Neutrophil (primary cell): ENCODE results near the gene CEP250.

Source experiments
- H3K27ac ChIP-seq: fragments of 200-600 bp; sonication (generic); 2 replicates; pipeline ENCODE4 v1.5.1; 2016; ENCODE audit warnings: mild to moderate bottlenecking, moderate library complexity
- H3K27me3 ChIP-seq: fragments of 200-600 bp; sonication (generic); 2 replicates; pipeline ENCODE4 v1.6.0; 2016; ENCODE audit warnings: mild to moderate bottlenecking
- H3K36me3 ChIP-seq: fragments of 200-600 bp; sonication (generic); 2 replicates; pipeline ENCODE4 v1.5.1; 2017
- H3K4me1 ChIP-seq, 2 experiments: fragments of 200-600 bp in 1 of 2; sonication (generic) in 1 of 2; 1 replicate in 1 of 2; 2 replicates in 1 of 2; pipeline versions ENCODE4 v1.5.1 to v1.6.1; 2013 to 2016; ENCODE audit warnings: low read depth in 1 of 2, low read length in 1 of 2, mild to moderate bottlenecking in 1 of 2, moderate library complexity in 1 of 2; ENCODE audit not compliant: control insufficient read depth in 1 of 2, insufficient read depth in 1 of 2
- H3K4me3 ChIP-seq, 2 experiments: fragments of 200-600 bp in 1 of 2; sonication (generic) in 1 of 2; 1 replicate in 1 of 2; 2 replicates in 1 of 2; pipeline ENCODE4 v1.5.1; 2013 to 2016; ENCODE audit warnings: low read depth in 1 of 2, low read length in 1 of 2, mild to moderate bottlenecking in 1 of 2, moderate library complexity in 1 of 2
- H3K9me3 ChIP-seq: fragments of 200-600 bp; sonication (generic); 2 replicates; pipeline ENCODE4 v1.5.1; 2016
- CTCF ChIP-seq: fragments of 200-600 bp; sonication (generic); IDR thresholded peaks from 2 replicates; pipeline ENCODE4 v1.5.1; 2016; ENCODE audit warnings: antibody characterized with exemption

The CEP250 gene

GRCh38 chr20:35504751-35505150 lies 49.4 kb downstream of the CEP250 start:
- no peak overlapping the region for H3K4me3 ChIP-seq
- no peak overlapping the region for H3K27ac ChIP-seq
- no peaks in the 10 kb centered on the region for H3K4me1 ChIP-seq
- no peak for TF ChIP-seq CTCF
- peaks cover 99% of the 10 kb centered on the region for H3K36me3 ChIP-seq
- H3K9me3 ChIP-seq = no peaks in the 10 kb centered on the region
- no peaks in the 10 kb centered on the region for H3K27me3 ChIP-seq

GRCh38 chr20:35506179-35506578 lies 50.8 kb downstream of the CEP250 start:
- no peaks in the 10 kb centered on the region for H3K9me3 ChIP-seq
- H3K4me3 ChIP-seq = no peak overlapping the region
- no peak for TF ChIP-seq CTCF
- peaks cover 99% of the 10 kb centered on the region for H3K36me3 ChIP-seq
- H3K27me3 ChIP-seq = no peaks in the 10 kb centered on the region
- H3K4me1 ChIP-seq = no peaks in the 10 kb centered on the region
- H3K27ac ChIP-seq = no peak overlapping the region

GRCh38 chr20:35506872-35507638 lies 51.7 kb downstream of the CEP250 start:
- Histone ChIP-seq H3K4me3 (no peak overlapping the region), H3K9me3 (no peaks in the 10 kb centered on the region), H3K27me3 (no peaks in the 10 kb centered on the region), H3K27ac (no peak overlapping the region), H3K36me3 (peaks cover 99% of the 10 kb centered on the region), H3K4me1 (no peaks in the 10 kb centered on the region)
- TF ChIP-seq CTCF = no peak

GRCh38 chr20:35508493-35509218 lies 53.3 kb downstream of the CEP250 start:
- Histone ChIP-seq H3K36me3 (peaks cover 98% of the 10 kb centered on the region), H3K9me3 (no peaks in the 10 kb centered on the region), H3K4me1 (no peaks in the 10 kb centered on the region), H3K4me3 (no peak overlapping the region), H3K27ac (no peak overlapping the region), H3K27me3 (no peaks in the 10 kb centered on the region)
- TF ChIP-seq CTCF = no peak

GRCh38 chr20:35510951-35511735 lies 55.7 kb downstream of the CEP250 start:
- Histone ChIP-seq H3K4me1 (no peaks in the 10 kb centered on the region), H3K27me3 (no peaks in the 10 kb centered on the region), H3K27ac (no peak overlapping the region), H3K4me3 (no peak overlapping the region), H3K36me3 (peaks cover 98% of the 10 kb centered on the region), H3K9me3 (no peaks in the 10 kb centered on the region)
- no peak for TF ChIP-seq CTCF
